ENCODE measurements around the gene TSPAN11.

TSPAN11 gene

DNA sequence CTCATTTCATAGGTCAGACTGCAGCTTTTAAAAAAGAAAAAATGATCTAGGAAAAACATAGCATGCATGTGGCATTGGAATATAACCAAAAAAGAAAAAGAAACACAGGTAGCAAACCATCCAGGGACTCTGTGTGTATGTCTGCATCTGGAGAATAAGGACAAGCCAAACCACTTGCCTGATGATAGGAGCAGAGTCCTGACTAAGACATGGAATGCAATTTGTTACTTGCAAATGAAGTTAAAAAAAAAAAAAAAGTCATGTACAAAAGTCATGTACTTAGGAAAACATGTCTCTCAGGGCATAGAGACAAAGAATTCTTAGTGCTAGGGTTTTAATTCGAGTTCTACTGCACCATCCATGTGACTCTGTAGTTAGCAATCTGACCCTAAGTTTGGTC is 15.9 kb downstream of the TSPAN11 start:
- DNase-seq (ENCODE audit: low spot score) (no peak), ATAC-seq (ENCODE audit: low read depth) (no peak)
- Histone ChIP-seq H3K27ac (ENCODE audit: poor library complexity, severe bottlenecking) (no peak overlapping the region), H3K27me3 (ENCODE audit: insufficient read depth, poor library complexity, severe bottlenecking) (no peaks in the 10 kb centered on the region), H3K36me3 (ENCODE audit: low read depth) (no peaks in the 10 kb centered on the region), H3K4me1 (ENCODE audit: insufficient read depth, poor library complexity, severe bottlenecking) (no peaks in the 10 kb centered on the region), H3K4me3 (ENCODE audit: severe bottlenecking) (no peak overlapping the region), H3K9me3 (ENCODE audit: severe bottlenecking) (no peaks in the 10 kb centered on the region)
- TF ChIP-seq, protein P1, sequence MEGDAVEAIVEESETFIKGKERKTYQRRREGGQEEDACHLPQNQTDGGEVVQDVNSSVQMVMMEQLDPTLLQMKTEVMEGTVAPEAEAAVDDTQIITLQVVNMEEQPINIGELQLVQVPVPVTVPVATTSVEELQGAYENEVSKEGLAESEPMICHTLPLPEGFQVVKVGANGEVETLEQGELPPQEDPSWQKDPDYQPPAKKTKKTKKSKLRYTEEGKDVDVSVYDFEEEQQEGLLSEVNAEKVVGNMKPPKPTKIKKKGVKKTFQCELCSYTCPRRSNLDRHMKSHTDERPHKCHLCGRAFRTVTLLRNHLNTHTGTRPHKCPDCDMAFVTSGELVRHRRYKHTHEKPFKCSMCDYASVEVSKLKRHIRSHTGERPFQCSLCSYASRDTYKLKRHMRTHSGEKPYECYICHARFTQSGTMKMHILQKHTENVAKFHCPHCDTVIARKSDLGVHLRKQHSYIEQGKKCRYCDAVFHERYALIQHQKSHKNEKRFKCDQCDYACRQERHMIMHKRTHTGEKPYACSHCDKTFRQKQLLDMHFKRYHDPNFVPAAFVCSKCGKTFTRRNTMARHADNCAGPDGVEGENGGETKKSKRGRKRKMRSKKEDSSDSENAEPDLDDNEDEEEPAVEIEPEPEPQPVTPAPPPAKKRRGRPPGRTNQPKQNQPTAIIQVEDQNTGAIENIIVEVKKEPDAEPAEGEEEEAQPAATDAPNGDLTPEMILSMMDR (IDR thresholded peaks at IDR 0.05; ENCODE audit: poor library complexity, severe bottlenecking) = no peak

- Histone ChIP-seq H3K27ac (ENCODE audit: poor library complexity, severe bottlenecking) (no peak overlapping the region), H3K4me1 (ENCODE audit: insufficient read depth, poor library complexity, severe bottlenecking) (no peaks in the 10 kb centered on the region), H3K4me3 (ENCODE audit: severe bottlenecking) (no peak overlapping the region), H3K36me3 (ENCODE audit: low read depth) (no peaks in the 10 kb centered on the region), H3K9me3 (ENCODE audit: severe bottlenecking) (no peaks in the 10 kb centered on the region), H3K27me3 (ENCODE audit: insufficient read depth, poor library complexity, severe bottlenecking) (no peaks in the 10 kb centered on the region)
- no peak for ATAC-seq (ENCODE audit: low read depth)
- no peak for DNase-seq (ENCODE audit: low spot score)
- TF ChIP-seq, protein P1 (IDR thresholded peaks at IDR 0.05; ENCODE audit: poor library complexity, severe bottlenecking) = no peak
Observed at GRCh38 chr12:30942936-30943335, 16.4 kb downstream of the TSPAN11 start.

- DNase-seq (ENCODE audit: low spot score) (no peak), ATAC-seq (ENCODE audit: low read depth) (no peak)
- no peaks in the 10 kb centered on the region for H3K9me3 ChIP-seq (ENCODE audit: severe bottlenecking)
- H3K4me1 ChIP-seq (ENCODE audit: insufficient read depth, poor library complexity, severe bottlenecking) = no peaks in the 10 kb centered on the region
- TF ChIP-seq, protein P1 (IDR thresholded peaks at IDR 0.05; ENCODE audit: poor library complexity, severe bottlenecking) = no peak
- H3K36me3 ChIP-seq (ENCODE audit: low read depth) = no peaks in the 10 kb centered on the region
- H3K27ac ChIP-seq (ENCODE audit: poor library complexity, severe bottlenecking) = no peak overlapping the region
- H3K4me3 ChIP-seq (ENCODE audit: severe bottlenecking) = no peak overlapping the region
- H3K27me3 ChIP-seq (ENCODE audit: insufficient read depth, poor library complexity, severe bottlenecking) = no peaks in the 10 kb centered on the region
Observed at GRCh38 chr12:30945443-30946164, 19.1 kb downstream of the TSPAN11 start.

DNA sequence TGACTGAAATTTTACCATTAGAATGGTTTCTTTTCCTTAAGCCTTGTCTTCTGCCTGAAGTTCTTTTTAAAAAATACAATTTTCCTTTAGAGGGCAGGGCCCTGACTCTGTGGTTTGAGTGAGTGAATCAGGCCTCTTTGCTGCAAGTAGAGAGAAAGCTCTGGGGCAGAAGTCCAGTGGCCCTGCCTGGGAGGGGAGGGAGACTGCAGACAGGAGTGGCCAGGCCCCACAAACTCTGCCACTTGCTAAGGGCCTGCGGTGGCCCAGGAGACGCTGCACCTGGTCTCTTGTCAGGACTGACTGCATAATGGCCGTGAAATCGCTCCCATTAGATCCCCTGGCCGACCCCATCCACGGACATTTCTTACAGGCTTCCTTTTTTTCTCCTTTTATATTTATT is 25.5 kb downstream of the TSPAN11 start:
- H3K4me3 ChIP-seq (ENCODE audit: severe bottlenecking) = no peak overlapping the region
- no peak overlapping the region for H3K27ac ChIP-seq (ENCODE audit: poor library complexity, severe bottlenecking)
- H3K4me1 ChIP-seq (ENCODE audit: insufficient read depth, poor library complexity, severe bottlenecking) = no peaks in the 10 kb centered on the region
- no peak for DNase-seq (ENCODE audit: low spot score)
- no peaks in the 10 kb centered on the region for H3K27me3 ChIP-seq (ENCODE audit: insufficient read depth, poor library complexity, severe bottlenecking)
- TF ChIP-seq, protein P1 (IDR thresholded peaks at IDR 0.05; ENCODE audit: poor library complexity, severe bottlenecking) = no peak
- no peaks in the 10 kb centered on the region for H3K9me3 ChIP-seq (ENCODE audit: severe bottlenecking)
- no peak for ATAC-seq (ENCODE audit: low read depth)
- no peaks in the 10 kb centered on the region for H3K36me3 ChIP-seq (ENCODE audit: low read depth)

DNA sequence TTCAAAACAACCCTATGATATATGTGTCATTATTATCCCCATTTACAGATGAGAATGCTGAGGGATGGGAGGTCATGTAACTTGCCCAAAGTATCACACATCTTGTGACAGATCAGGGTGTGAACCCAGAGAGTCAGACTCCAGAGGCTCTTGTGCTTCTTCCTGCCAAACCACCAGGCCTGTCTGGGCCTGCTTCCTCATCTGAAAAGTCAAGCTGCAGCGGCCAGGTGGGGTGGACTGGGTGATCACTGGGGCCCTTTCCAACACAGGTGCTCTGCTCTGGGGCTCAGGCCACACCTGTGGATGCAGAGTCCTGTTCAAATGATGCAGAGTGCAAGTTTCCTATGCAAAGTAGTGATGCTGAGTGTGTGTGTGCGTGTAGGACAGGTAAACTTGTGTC is 26.7 kb downstream of the TSPAN11 start:
- ATAC-seq (ENCODE audit: low read depth) (peak; percentile 27; the same call in 1 of the 3 replicates), DNase-seq (ENCODE audit: low spot score) (no peak)
- Histone ChIP-seq H3K36me3 (ENCODE audit: low read depth) (no peaks in the 10 kb centered on the region), H3K4me1 (ENCODE audit: insufficient read depth, poor library complexity, severe bottlenecking) (no peaks in the 10 kb centered on the region), H3K4me3 (ENCODE audit: severe bottlenecking) (no peak overlapping the region), H3K27ac (ENCODE audit: poor library complexity, severe bottlenecking) (no peak overlapping the region), H3K9me3 (ENCODE audit: severe bottlenecking) (no peaks in the 10 kb centered on the region), H3K27me3 (ENCODE audit: insufficient read depth, poor library complexity, severe bottlenecking) (no peaks in the 10 kb centered on the region)
- TF ChIP-seq, protein P1 (IDR thresholded peaks at IDR 0.05; ENCODE audit: poor library complexity, severe bottlenecking) = no peak

Data from RWPE2 (cell line).